GM12878 (cell line): Measurements from ENCODE around the gene ARMC9. TPM values are rescaled to one million over a fixed set of nuclear protein-coding genes. Genes with fewer than 3 reads are reported as not detected.

Experiments
- BCLAF1 ChIP-seq: fragments of 450-650 bp; IDR thresholded peaks from 2 replicates; pipeline ENCODE4 v1.6.1; 2017; ENCODE audit warnings: antibody characterized with exemption, mild to moderate bottlenecking, moderate library complexity
- E2F8 ChIP-seq: fragments of 450-650 bp; IDR thresholded peaks from 2 replicates; pipeline ENCODE4 v1.6.1; 2018; ENCODE audit warnings: mild to moderate bottlenecking, low read depth, moderate library complexity; ENCODE audit not compliant: partially characterized antibody
- ESRRA ChIP-seq: IDR thresholded peaks from 2 replicates; pipeline ENCODE4 v1.6.1; 2012; ENCODE audit warnings: mild to moderate bottlenecking, low read length, improper control_type of control experiment
- IRF5 ChIP-seq: fragments of 450-650 bp; IDR thresholded peaks from 2 replicates; pipeline ENCODE4 v1.6.1; 2017; ENCODE audit warnings: borderline replicate concordance
- MAX ChIP-seq: IDR thresholded peaks from 2 replicates; pipeline ENCODE4 v1.6.1; 2012; ENCODE audit warnings: low read depth, low read length, improper control_type of control experiment
- MEF2A ChIP-seq: IDR thresholded peaks from 2 replicates; pipeline ENCODE4 v1.6.1; 2011; ENCODE audit warnings: low read depth, mild to moderate bottlenecking, low read length, moderate library complexity; ENCODE audit not compliant: insufficient read depth
- MYB ChIP-seq: fragments of 150-350 bp; IDR thresholded peaks from 2 replicates; pipeline ENCODE4 v1.6.1; 2014; ENCODE audit warnings: mild to moderate bottlenecking, low read depth, low read length, borderline replicate concordance
- NBN ChIP-seq: fragments of 450-650 bp; IDR thresholded peaks from 2 replicates; pipeline ENCODE4 v1.6.1; 2016
- NFYA ChIP-seq: IDR thresholded peaks from 2 replicates; pipeline ENCODE4 v1.6.1; 2011; ENCODE audit warnings: low read depth, mild to moderate bottlenecking, low read length, improper control_type of control experiment, borderline replicate concordance
- NR2F1 ChIP-seq: fragments of 450-650 bp; conservative IDR thresholded peaks from 2 replicates; pipeline ENCODE4 v1.6.1; 2017; ENCODE audit warnings: mild to moderate bottlenecking
- PRDM15 ChIP-seq: fragments of 450-650 bp; formaldehyde crosslinking; IDR thresholded peaks from 2 replicates; pipeline ENCODE4 v1.4.0; 2020; ENCODE audit warnings: mild to moderate bottlenecking, moderate library complexity
- RBBP5 ChIP-seq: fragments of 200-600 bp; sonication (generic); conservative IDR thresholded peaks from 2 replicates; pipeline ENCODE4 v1.6.1; 2016
- USF1 ChIP-seq: IDR thresholded peaks from 2 replicates; pipeline ENCODE4 v1.6.1; 2011; ENCODE audit warnings: borderline replicate concordance, low read depth, mild to moderate bottlenecking, moderate library complexity, mixed read lengths, low read length; ENCODE audit not compliant: insufficient read depth; ENCODE audit errors: extremely low read length
- polyA plus RNA-seq, 11 experiments: library from polyadenylated mRNA; depleted of rRNA in 4 of 11; unstranded in 6 of 11; stranded (reverse) in 5 of 11; fragments of >200 nt; fragmentation: Nextera tagmentation in 4 of 11; fragmentation: Illumina TruSeq in 1 of 11; extraction: Ambion mirVana in 4 of 11; extraction: Trizol in 1 of 11; gene quantifications; 1 replicate in 1 of 11; 2 replicates in 10 of 11; pipeline versions ENCODE4 v1.2.1 to v1.2.3, GENCODE V29; 2011 to 2016; ENCODE audit warnings: inconsistent platforms in 2 of 11, missing spikeins in 2 of 11, low read depth in 1 of 11
- total RNA-seq, 4 experiments: library from RNA; depleted of rRNA in 3 of 4; stranded (reverse); fragments of >200 nt in 3 of 4; fragmentation: Illumina TruSeq in 1 of 4; extraction: Trizol in 1 of 4; gene quantifications; 2 replicates each; pipeline versions ENCODE4 v1.2.1 to v1.2.3, GENCODE V29; 2013 to 2021

Gene ARMC9
- total and polyA plus RNA-seq, 10 of the 15 experiments (the other 5 are each of a cell fraction or from before 2014, with no cell fraction given) = 3.8 to 21.8 (median 10.4) TPM

GRCh38 chr2:231361701-231362554 lies 163.5 kb downstream of the ARMC9 start (continued):
- no peak for TF ChIP-seq USF1
- no peak for TF ChIP-seq E2F8
- TF ChIP-seq ESRRA = no peak
- no peak for TF ChIP-seq RBBP5
- TF ChIP-seq IRF5 = no peak
- TF ChIP-seq PRDM15 (CRISPR knock-in tag) = no peak
- TF ChIP-seq MYB = no peak
- TF ChIP-seq BCLAF1 = no peak
- no peak for TF ChIP-seq MAX
- no peak for TF ChIP-seq NBN
- peak; percentile 46; the same call in 1 of the 2 replicates for TF ChIP-seq NR2F1
- TF ChIP-seq NFYA = no peak
- no peak for TF ChIP-seq MEF2A
